HG03520 (cell line): ENCODE data around the gene ST6GALNAC2.

ENCODE experiments used
- ATAC-seq: cut with Tn5 transposase; IDR thresholded peaks from one replicate; pipeline ENCODE4 v1.9.1; 2021; ENCODE audit warnings: mild to moderate bottlenecking, moderate library complexity; ENCODE audit not compliant: unreplicated experiment

ST6GALNAC2 gene

DNA sequence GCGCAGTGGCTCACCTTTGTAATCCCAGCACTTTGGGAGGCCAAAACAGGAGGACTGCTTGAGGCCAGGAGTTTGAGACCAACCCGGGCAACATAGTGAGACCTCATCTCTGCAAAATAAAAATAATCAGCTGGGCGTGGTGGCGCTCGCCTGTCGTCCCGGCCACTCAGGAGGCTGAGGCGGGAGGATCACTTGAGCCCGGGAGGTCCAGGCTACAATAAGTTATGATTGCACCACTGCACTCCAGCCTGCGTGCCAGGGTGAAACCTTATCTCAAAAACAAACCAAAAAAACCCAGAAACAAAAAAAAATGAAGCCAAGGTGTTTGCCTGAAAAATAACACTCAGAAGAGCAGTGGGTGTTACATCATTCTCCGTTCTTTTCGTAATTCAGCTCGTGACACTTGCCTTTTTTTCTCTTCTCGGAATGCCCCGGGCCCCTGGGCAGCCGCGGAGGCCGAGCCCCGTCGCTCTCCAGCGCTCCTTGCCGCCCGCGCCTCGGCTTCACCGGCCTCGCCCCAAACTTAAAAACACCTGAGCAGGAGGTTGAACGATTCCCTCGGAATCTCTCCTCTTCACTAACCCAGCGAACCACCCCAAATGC lies 28.8 kb downstream of the ST6GALNAC2 start:
- ATAC-seq = peak; percentile 31

DNA sequence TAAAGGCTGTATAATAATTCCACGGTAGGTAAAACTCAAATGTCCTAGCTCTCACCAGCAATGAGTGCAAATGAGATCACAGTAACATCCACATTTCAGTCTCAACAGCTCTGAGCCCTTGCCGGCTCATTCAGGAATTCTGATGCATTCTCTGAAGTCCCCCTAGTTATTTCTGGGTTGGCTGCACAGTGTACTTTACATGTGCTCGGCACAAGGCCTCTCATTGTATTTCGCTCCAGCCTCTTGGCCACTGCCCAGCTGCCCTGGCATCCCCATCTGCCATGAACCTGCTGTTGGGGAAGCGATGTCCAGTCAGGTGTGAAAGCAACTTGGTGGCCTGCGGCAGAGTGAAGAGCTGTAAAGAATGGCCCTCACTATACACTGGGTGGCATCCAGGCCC lies 31.5 kb downstream of the ST6GALNAC2 start:
- ATAC-seq = no peak

GRCh38 chr17:76553178-76553908 lies 32.3 kb downstream of the ST6GALNAC2 start:
- ATAC-seq = no peak

GRCh38 chr17:76551685-76552084 lies 34.0 kb downstream of the ST6GALNAC2 start:
- no peak for ATAC-seq

DNA sequence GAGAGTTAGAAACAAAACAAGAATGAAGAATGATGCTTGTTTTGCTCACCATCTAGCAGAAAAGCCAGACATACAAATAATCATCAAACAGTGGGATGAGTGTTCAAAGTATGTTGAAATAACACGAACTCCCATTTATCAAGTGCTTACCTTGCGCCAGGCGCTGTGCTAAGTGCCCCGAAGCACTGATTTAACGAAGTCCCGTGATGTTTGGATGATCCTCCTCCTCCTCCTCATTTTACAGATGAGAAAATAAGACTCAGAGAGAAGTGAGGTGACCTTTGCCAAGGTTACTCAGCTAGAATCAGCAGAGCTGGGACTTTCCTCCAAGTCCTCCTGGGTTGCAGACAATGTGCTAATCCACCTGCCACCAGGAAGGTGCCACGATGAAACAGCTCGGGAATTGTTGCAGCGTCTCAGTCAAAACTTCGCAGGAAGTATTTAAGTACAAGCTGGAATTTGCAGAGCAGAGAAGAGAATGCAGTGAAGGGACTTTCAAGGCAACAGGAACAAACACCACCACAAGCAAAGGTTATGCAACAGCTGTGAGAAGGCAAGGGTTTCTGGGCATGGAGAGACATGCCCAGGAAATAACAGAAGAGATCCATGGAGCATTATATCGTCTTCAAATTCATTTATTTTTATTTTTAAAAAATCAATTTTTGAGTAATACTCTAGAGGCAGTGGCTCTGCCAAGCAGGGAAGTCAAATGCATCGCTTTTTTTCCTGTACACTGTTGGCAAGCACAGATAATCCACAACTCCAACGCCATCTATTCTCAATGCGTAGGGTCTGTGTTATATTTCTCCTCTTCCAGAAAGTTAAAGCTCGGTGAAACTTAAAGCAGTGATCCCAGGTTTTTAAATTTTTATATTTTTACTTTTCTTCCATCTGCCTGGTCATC lies 34.7 kb downstream of the ST6GALNAC2 start:
- ATAC-seq = no peak

DNA sequence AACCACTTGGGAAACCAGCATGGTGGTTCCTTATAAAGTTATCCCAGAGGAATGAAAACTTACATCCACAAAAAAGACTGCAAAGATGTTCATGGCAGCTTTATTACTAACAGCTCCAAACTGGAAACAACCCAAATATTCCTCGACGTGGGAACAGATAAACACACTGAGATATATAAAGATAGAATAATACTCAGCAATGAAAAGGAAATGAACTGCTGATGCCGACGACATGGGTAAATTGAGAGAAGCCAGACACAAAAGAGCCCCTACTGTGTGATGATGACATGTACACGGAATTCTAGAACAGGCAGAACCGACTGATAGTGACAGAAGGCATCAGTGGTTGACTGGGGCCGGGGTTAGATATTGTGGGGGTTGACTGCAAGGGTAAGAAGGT lies 36.1 kb downstream of the ST6GALNAC2 start:
- no peak for ATAC-seq

DNA sequence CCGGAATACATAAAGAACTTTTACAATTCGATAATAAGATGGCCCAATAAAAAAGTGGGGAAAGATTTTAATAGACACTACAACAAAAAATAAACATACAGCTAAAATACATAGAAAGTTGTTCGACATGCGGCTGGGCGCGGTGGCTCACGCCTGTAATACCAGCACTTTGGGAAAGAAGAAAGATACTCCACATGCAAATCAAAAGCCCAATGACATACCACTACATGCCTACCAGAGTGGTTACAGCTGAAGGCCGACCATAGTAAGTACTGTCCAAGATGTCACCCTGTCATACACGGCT lies 36.5 kb downstream of the ST6GALNAC2 start:
- no peak for ATAC-seq

GRCh38 chr17:76548378-76549214 lies 37.1 kb downstream of the ST6GALNAC2 start:
- ATAC-seq = no peak

GRCh38 chr17:76547642-76548202 lies 37.9 kb downstream of the ST6GALNAC2 start:
- ATAC-seq = no peak

GRCh38 chr17:76547183-76547641 lies 38.4 kb downstream of the ST6GALNAC2 start:
- ATAC-seq = no peak

DNA sequence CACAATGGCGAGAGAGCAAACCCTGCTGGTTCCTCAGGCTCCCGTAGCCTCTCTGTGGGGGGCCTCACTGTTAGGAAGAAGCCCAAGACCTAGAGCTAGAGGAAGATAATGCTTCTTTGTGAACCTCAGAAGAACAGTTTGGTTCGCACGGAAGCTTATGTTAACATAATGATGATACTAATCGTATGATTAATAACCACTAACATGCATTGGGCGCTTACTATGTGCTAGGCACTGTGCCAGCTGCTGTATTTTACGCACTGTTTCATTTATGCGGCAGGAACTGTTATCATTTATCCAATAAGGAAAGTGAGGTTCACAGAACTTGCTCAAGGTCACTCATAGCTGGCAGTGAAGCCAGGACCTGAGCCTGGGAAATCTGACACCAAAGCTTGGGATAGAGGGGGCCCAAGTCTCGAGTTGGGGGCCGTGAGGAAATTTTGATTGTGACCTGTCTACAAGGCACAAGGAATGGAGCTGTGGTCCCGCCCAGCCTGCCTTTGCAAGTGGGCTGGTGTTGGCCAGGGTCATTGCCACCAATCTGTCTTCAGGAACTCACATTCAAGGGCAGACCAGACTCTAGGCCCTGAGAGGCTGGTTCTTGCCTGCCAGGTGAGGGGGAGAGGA lies 39.0 kb downstream of the ST6GALNAC2 start:
- no peak for ATAC-seq

DNA sequence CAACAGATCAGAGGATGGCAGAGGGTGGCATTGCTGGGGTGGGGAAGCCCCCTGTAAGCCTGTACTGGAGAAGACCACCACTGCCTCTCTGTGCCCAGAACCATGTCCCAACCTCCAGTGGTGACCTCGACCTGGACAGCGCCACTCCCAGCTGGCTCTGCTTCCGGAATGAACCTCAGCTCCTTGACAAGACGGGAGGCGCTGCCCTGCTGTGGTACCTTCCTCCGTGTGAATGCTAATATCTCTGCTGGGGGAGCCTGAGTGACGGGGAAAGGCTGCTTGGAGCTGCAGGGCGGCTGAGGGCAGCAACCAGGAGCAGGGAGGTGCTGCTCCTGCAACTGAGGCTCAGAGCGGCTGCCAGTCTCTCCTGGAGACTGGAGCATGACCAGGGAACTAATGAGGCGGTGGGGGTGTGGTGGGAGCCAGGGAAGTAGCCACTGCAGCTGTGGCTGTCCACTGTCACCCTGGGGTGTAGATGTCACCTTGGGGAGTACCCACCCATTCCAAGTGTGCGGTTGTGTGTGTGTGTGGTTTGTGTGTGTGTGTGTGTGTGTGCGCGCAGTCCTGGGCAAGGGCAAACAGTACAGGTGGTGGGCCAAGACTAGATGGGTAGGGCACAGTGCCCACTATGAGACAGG lies 39.6 kb downstream of the ST6GALNAC2 start:
- no peak for ATAC-seq

DNA sequence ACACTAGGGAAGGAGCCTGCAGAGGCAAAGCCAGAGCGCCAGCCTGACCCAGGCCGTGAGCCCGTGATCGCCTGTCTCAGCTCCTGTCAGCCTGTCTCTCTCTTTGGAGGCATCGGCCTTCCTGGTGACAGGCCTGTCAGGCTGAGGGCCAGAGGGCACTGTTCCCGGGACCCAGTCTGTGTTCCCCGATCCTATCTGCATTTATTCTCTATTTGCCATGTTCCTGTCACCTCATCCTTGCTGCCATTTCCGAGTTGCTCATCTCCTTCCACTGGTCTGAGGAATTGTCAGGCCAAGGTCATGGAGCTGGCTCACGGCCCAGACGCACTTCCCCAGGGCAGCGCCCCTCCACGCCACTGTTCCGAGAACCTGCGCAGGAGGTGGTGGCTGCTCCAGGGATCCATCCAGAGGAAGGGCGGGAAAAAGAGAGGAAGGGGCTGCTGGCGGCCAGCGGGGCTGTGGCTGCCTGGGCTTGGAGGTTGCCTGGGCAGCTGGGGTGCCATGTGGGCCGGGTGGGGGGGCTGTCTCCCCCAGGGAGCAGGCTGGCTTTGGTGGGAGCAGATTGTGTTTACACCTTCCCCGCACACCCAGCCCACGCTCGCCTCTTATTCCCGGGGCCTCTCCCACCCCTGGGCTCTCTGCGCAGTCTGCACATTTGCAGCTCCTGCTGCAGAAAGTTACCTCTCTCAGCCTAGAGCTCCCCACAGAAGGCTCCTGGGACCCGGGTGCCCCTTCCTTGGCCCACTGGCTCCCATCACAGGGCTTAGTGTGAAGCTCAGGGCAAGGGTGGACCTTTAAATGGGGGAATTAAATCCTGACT lies 40.9 kb downstream of the ST6GALNAC2 start:
- no peak for ATAC-seq

- ATAC-seq = no peak
Observed at GRCh38 chr17:76543826-76544545, 41.7 kb downstream of the ST6GALNAC2 start.

DNA sequence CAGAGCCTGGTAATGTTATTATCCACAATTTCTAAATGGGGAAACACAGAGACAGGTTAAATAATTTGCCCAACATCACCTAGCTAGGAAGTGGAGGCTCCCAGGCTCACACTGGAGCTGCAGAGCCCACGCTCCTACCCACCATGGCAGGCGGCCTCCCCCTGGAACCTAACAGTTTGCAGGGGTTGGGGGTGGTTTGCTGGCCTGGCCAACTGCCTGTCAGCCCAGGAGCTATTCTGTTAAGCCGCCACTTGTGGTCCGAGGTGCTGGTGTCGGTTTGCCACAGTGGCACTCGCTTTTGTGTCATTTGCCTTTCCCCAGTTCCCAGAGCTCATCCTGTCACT lies 42.2 kb downstream of the ST6GALNAC2 start:
- ATAC-seq = no peak

DNA sequence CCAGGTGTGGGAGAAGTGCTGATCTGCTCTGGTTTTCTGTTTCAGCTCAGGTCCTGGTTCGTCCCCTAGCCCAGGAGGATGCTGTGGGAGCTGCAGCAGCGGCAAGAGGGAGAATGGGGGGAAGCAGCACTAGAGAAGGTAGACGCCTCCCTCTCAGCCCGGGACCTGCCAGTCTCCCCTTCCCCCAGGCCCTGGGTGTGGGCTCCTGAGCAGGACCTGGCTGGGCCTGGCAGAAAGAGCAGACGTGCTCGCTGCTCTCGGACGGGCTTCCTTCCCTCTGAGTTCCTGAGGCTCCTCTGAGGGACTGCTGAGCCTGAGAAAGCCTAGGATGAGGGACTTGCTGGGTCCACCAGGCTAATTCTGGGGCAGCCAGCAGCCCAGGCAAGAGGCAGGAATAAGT lies 42.7 kb downstream of the ST6GALNAC2 start:
- no peak for ATAC-seq

DNA sequence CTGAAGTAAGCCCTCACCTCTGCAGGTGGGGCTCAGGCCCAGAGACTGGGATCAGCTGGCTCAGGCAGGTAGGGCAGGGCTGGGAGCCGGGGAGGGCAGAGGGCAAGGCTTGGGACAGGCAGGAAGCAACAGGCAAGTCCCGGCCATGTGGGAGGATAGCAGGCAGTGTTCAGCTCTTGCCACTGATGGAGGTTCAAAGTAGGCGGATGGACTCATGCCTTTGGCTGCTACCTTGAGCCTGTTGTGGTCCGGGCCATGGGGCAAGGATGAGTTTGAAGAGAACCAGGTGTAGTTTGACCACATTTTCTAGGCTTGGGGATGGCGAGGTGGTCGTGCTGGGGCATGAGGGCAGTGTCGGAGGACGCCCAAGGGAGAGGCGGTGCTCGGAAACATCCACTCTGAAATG lies 43.1 kb downstream of the ST6GALNAC2 start:
- ATAC-seq = no peak

DNA sequence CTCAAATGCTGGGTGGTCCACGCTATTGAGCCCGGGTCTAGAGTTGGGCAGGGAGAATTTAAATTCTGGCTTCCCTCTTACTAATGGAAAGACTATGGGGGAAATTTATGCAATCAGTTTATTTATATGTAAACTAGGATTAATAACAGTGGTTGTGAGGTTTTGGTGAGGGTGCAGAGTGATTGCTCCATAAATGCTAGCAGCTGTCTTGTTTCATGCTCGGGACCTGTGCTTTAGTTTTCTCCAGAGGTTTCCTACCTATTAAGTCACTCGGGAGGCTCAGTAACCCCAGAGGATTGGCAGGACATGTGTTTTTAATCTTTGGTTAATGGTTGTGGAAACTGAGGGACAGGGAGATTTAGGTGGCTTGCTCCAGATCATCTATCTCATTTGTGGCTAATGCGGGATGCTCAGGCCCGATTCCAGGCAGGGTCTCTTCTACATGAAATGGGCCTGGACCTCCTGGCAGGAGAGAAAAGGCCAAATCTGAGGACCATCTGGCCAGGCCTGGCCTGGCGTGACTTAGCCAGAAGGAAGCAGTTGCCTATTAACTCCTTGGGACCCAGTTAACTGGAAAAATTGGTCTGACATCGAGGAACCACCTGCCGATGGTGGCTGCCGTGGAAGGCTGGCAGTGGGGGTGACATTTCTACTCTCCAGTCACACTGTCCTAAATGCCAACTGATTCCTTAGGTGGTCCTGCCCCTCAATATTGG lies 43.8 kb downstream of the ST6GALNAC2 start:
- no peak for ATAC-seq
